Panc1 (cell line): ENCODE results near the gene EHD4. TPM values are rescaled to one million over a fixed set of nuclear protein-coding genes. Genes with fewer than 3 reads are reported as not detected.

Experiments used
- ATAC-seq: fragments of 200-7000 bp; cut with Tn5 transposase; 2 replicates; pipeline ENCODE4 v1.9.1; 2020; ENCODE audit warnings: mild to moderate bottlenecking, moderate library complexity
- BruUV-seq: library from RNA; stranded (reverse); fragments of 400-500 nt; replicated peaks from 2 replicates; lab custom pipeline; 2021; lab: Mats Ljungman, UMichigan
- CTCF ChIA-PET: fragments of 300-600 bp; sonication (Branson Sonifier 250); formaldehyde crosslinking; loops from one replicate; lab custom pipeline; 2022; ENCODE audit warnings: antibody characterized with exemption; lab: Charles Lee
- POLR2A ChIA-PET: fragments of 300-600 bp; sonication (Branson Sonifier 250); formaldehyde crosslinking; loops from one replicate; lab custom pipeline; 2022; ENCODE audit warnings: antibody characterized with exemption; lab: Charles Lee
- DNase-seq: peaks from one replicate; pipeline ENCODE4 v3.0.0-alpha.2; 2010; ENCODE audit warnings: low read depth, low spot score
- H3K27ac ChIP-seq: 2 replicates; pipeline ENCODE4 v1.5.1; 2011; ENCODE audit warnings: mild to moderate bottlenecking, low read length, inconsistent platforms
- H3K27me3 ChIP-seq: fragments of 200-500 bp; sonication (Bioruptor generic); 2 replicates; pipeline ENCODE4 v1.6.0; 2014; ENCODE audit warnings: low read length, inconsistent platforms; ENCODE audit not compliant: control insufficient read depth, insufficient read depth
- H3K36me3 ChIP-seq: fragments of 200-500 bp; sonication (Bioruptor generic); 2 replicates; pipeline ENCODE4 v1.5.1; 2014; ENCODE audit warnings: inconsistent platforms, mild to moderate bottlenecking, low read length, moderate library complexity; ENCODE audit not compliant: control insufficient read depth, insufficient read depth
- H3K4me1 ChIP-seq: 2 replicates; pipeline ENCODE4 v1.5.1; 2011; ENCODE audit warnings: inconsistent platforms, mild to moderate bottlenecking, low read length, moderate library complexity; ENCODE audit not compliant: control insufficient read depth, insufficient read depth
- H3K4me3 ChIP-seq, 2 experiments: 2 replicates each; pipeline ENCODE4 v1.5.1; 2011 to 2012; ENCODE audit warnings: low read depth in 2 of 2, low read length in 2 of 2, mild to moderate bottlenecking in 2 of 2, inconsistent platforms in 1 of 2, moderate library complexity in 1 of 2
- H3K9me3 ChIP-seq: fragments of 200-500 bp; sonication (Bioruptor generic); 2 replicates; pipeline ENCODE4 v1.5.1; 2014; ENCODE audit warnings: low read depth, mild to moderate bottlenecking, inconsistent platforms, low read length, moderate library complexity; ENCODE audit not compliant: control insufficient read depth, insufficient read depth
- CTCF ChIP-seq: fragments of 450-650 bp; IDR thresholded peaks from 2 replicates; pipeline ENCODE4 v1.5.1; 2017; ENCODE audit warnings: mild to moderate bottlenecking
- POLR2AphosphoS5 ChIP-seq: IDR thresholded peaks from 2 replicates; pipeline ENCODE4 v1.6.1; 2012; ENCODE audit warnings: mild to moderate bottlenecking, low read depth, low read length, moderate library complexity
- SIN3A ChIP-seq: IDR thresholded peaks from 2 replicates; pipeline ENCODE4 v1.6.1; 2012; ENCODE audit warnings: low read depth, mild to moderate bottlenecking, low read length, moderate library complexity, borderline replicate concordance; ENCODE audit not compliant: insufficient read depth
- TCF7L2 ChIP-seq: IDR thresholded peaks from 2 replicates; pipeline ENCODE4 v1.6.1; 2011; ENCODE audit warnings: mild to moderate bottlenecking, low read depth, low read length, inconsistent platforms
- in situ Hi-C: cut with HindIII; loops from 2 replicates; pipeline ENCODE4 v1.10.0; 2016; ENCODE audit warnings: low sequenced_read_pairs, low pct_unique_long_range_greater_than_20kb
- intact Hi-C: fragments of 100-400 bp; cut with micrococcal nuclease; formaldehyde crosslinking; loops from one replicate; pipeline ENCODE4 v1.10.0; 2022; ENCODE audit not compliant: unreplicated experiment
- total RNA-seq: library from RNA; stranded (reverse); gene quantifications from one replicate; pipeline ENCODE4 v1.2.1, GENCODE V29; 2021; ENCODE audit not compliant: unreplicated experiment
- TF ChIP-seq, protein P1 (sequence below), 2 experiments: IDR thresholded peaks; 2 replicates each; pipeline ENCODE4 v1.6.1; 2011 to 2012; ENCODE audit warnings: low read depth in 2 of 2, control low read depth in 1 of 2, low read length in 1 of 2, mild to moderate bottlenecking in 1 of 2, moderate library complexity in 1 of 2; ENCODE audit not compliant: insufficient read depth in 1 of 2

The EHD4 gene
- total RNA-seq, 1 experiment from 2014 or later, result 43.2 TPM

GRCh38 chr15:41943543-41944312, 28.6 kb downstream of the EHD4 start:
- Histone ChIP-seq H3K27ac (peak overlapping the region; percentile 87), H3K9me3 (no peaks in the 10 kb centered on the region), H3K36me3 (peaks cover 2% of the 10 kb centered on the region; the same call in 1 of the 2 replicates), H3K4me3 (no peak overlapping the region), H3K4me1 (peaks cover 66% of the 10 kb centered on the region), H3K27me3 (no peaks in the 10 kb centered on the region)
- ChIA-PET CTCF (no interaction called here), POLR2A (no interaction called here)
- TF ChIP-seq CTCF (no peak), POLR2AphosphoS5 (no peak), TCF7L2 (no peak), SIN3A (no peak)
- TF ChIP-seq, protein P1, sequence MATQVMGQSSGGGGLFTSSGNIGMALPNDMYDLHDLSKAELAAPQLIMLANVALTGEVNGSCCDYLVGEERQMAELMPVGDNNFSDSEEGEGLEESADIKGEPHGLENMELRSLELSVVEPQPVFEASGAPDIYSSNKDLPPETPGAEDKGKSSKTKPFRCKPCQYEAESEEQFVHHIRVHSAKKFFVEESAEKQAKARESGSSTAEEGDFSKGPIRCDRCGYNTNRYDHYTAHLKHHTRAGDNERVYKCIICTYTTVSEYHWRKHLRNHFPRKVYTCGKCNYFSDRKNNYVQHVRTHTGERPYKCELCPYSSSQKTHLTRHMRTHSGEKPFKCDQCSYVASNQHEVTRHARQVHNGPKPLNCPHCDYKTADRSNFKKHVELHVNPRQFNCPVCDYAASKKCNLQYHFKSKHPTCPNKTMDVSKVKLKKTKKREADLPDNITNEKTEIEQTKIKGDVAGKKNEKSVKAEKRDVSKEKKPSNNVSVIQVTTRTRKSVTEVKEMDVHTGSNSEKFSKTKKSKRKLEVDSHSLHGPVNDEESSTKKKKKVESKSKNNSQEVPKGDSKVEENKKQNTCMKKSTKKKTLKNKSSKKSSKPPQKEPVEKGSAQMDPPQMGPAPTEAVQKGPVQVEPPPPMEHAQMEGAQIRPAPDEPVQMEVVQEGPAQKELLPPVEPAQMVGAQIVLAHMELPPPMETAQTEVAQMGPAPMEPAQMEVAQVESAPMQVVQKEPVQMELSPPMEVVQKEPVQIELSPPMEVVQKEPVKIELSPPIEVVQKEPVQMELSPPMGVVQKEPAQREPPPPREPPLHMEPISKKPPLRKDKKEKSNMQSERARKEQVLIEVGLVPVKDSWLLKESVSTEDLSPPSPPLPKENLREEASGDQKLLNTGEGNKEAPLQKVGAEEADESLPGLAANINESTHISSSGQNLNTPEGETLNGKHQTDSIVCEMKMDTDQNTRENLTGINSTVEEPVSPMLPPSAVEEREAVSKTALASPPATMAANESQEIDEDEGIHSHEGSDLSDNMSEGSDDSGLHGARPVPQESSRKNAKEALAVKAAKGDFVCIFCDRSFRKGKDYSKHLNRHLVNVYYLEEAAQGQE (IDR thresholded peaks at IDR 0.05; ENCODE audit: insufficient read depth in 1 of 2, low read depth in 2 of 2, low read length in 1 of 2), result no peak
- BruUV-seq, result no TSS peak
- DNase-seq (no peak), ATAC-seq (no peak)
- in situ Hi-C loops (no loop called here), intact Hi-C loops (no loop called here)

- Histone ChIP-seq H3K27ac (peak overlapping the region; percentile 87), H3K4me1 (peaks cover 66% of the 10 kb centered on the region), H3K9me3 (no peaks in the 10 kb centered on the region), H3K4me3 (no peak overlapping the region), H3K27me3 (no peaks in the 10 kb centered on the region), H3K36me3 (peaks cover 2% of the 10 kb centered on the region; the same call in 1 of the 2 replicates)
- in situ Hi-C loops, result no loop called here
- ATAC-seq, result no peak
- ChIA-PET CTCF (no interaction called here), POLR2A (no interaction called here)
- intact Hi-C loops, result no loop called here
- TF ChIP-seq TCF7L2 (no peak), CTCF (no peak), SIN3A (no peak), POLR2AphosphoS5 (no peak)
- TF ChIP-seq, protein P1 (IDR thresholded peaks at IDR 0.05; ENCODE audit: insufficient read depth in 1 of 2, low read depth in 2 of 2, low read length in 1 of 2), result no peak
- no peak for DNase-seq
- BruUV-seq, result no TSS peak
Measured at GRCh38 chr15:41942886-41943285, 29.5 kb downstream of the EHD4 start.
